Gastrocnemius medialis (tissue), 4 donors: ENCODE results near the gene LCE2B.

ENCODE experiments used
- POLR2A ChIP-seq, 2 donors: fragments of 450-650 bp; IDR thresholded peaks; one replicate each; pipeline ENCODE4 v1.6.1; 2017; ENCODE audit warnings: antibody characterized with exemption in 2 of 2, mild to moderate bottlenecking in 2 of 2, moderate library complexity in 2 of 2
- TF ChIP-seq, protein P1 (sequence below), 5 experiments: fragments of 450-650 bp in 3 of 5; fragments of 200-600 bp in 2 of 5; sonication (generic) in 2 of 5; IDR thresholded peaks in 4 of 5; conservative IDR thresholded peaks in 1 of 5; 1 replicate in 4 of 5; 2 replicates in 1 of 5; pipeline ENCODE4 v1.5.1; 2016 to 2019; ENCODE audit warnings: antibody characterized with exemption in 5 of 5, mild to moderate bottlenecking in 3 of 5, moderate library complexity in 3 of 5

DNA sequence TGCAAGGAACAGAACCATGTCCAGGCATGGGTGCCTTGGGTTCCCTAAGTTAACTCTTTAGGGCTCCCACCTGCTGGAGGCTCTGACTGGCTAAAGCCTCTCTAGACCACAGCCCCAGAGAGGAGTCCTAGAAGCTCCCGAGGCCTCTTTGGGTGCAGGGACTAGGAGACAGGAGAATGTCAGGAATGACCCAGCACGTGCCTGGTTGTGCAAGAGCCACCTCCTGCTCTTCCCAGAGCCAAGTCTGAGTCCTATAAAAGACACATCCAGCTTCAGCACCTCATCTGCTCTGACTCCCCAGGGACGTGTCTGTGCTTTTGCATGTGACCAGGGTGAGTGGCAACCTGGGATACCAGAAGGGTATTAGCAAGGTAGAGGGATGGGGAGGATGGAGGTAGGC lies 22.8 kb upstream of the LCE2B start, which contains the start of gene LCE2D:
- TF ChIP-seq, protein P1, sequence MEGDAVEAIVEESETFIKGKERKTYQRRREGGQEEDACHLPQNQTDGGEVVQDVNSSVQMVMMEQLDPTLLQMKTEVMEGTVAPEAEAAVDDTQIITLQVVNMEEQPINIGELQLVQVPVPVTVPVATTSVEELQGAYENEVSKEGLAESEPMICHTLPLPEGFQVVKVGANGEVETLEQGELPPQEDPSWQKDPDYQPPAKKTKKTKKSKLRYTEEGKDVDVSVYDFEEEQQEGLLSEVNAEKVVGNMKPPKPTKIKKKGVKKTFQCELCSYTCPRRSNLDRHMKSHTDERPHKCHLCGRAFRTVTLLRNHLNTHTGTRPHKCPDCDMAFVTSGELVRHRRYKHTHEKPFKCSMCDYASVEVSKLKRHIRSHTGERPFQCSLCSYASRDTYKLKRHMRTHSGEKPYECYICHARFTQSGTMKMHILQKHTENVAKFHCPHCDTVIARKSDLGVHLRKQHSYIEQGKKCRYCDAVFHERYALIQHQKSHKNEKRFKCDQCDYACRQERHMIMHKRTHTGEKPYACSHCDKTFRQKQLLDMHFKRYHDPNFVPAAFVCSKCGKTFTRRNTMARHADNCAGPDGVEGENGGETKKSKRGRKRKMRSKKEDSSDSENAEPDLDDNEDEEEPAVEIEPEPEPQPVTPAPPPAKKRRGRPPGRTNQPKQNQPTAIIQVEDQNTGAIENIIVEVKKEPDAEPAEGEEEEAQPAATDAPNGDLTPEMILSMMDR (IDR thresholded peaks at IDR 0.05 in 4 of 5, conservative IDR thresholded peaks at IDR 0.05 in 1 of 5) = no peak
- no peak for TF ChIP-seq POLR2A (IDR thresholded peaks at IDR 0.05)
